WTC11 (cell line): Measurements from ENCODE around the gene CACNG4. TPM values are rescaled to one million over a fixed set of nuclear protein-coding genes. Genes with fewer than 3 reads are reported as not detected.

Source experiments
- ATAC-seq: fragments of 200-7000 bp; cut with Tn5 transposase; 2 replicates; pipeline ENCODE4 v1.10.0; 2021; ENCODE audit warnings: mild to moderate bottlenecking, moderate library complexity
- Bru-seq: library from RNA; stranded (reverse); fragments of 400-500 nt; gene quantifications from one replicate; lab custom pipeline; 2021; lab: Mats Ljungman, UMichigan
- CTCF ChIA-PET: fragments of 300-600 bp; sonication (Branson Sonifier 250); formaldehyde crosslinking; loops from one replicate; lab custom pipeline; 2021; ENCODE audit warnings: antibody characterized with exemption; lab: Charles Lee
- POLR2A ChIA-PET: fragments of 350-600 bp; sonication (Branson Sonifier 250); formaldehyde crosslinking; loops from one replicate; lab custom pipeline; 2021; ENCODE audit warnings: antibody characterized with exemption; lab: Charles Lee
- DNase-seq: peaks from one replicate; pipeline ENCODE4 v3.0.0; 2021; ENCODE audit warnings: low spot score
- H3K27ac Mint-ChIP-seq: 2 replicates; pipeline ENCODE4 v1.8.0; 2021; ENCODE audit warnings: mixed read lengths
- H3K27me3 Mint-ChIP-seq: 2 replicates; pipeline ENCODE4 v1.8.0; 2021; ENCODE audit warnings: low read depth, mild to moderate bottlenecking, moderate library complexity, mixed read lengths
- H3K36me3 Mint-ChIP-seq: 2 replicates; pipeline ENCODE4 v1.8.0; 2021; ENCODE audit warnings: mixed read lengths
- H3K4me1 Mint-ChIP-seq: 2 replicates; pipeline ENCODE4 v1.8.0; 2022; ENCODE audit warnings: mixed read lengths
- H3K4me3 Mint-ChIP-seq: 2 replicates; pipeline ENCODE4 v1.8.0; 2021; ENCODE audit warnings: mild to moderate bottlenecking, moderate library complexity, mixed read lengths
- H3K9me3 Mint-ChIP-seq: 2 replicates; pipeline ENCODE4 v1.8.0; 2021; ENCODE audit warnings: mixed read lengths
- EMX1 ChIP-seq: fragments of 250-450 bp; sonication (Bioruptor Pico); IDR thresholded peaks from 2 replicates; pipeline ENCODE4 v1.8.0; 2021; ENCODE audit warnings: mild to moderate bottlenecking
- FOXJ3 ChIP-seq: sonication (generic); formaldehyde crosslinking; IDR thresholded peaks from 2 replicates; pipeline ENCODE4 v1.9.0; 2021; ENCODE audit warnings: missing genetic modification reagents, mild to moderate bottlenecking, borderline replicate concordance
- IRF2 ChIP-seq: sonication (generic); formaldehyde crosslinking; IDR thresholded peaks from 2 replicates; pipeline ENCODE4 v1.8.0; 2022; ENCODE audit warnings: low read depth, missing genetic modification reagents, borderline replicate concordance
- JUN ChIP-seq: sonication (generic); formaldehyde crosslinking; IDR thresholded peaks from 2 replicates; pipeline ENCODE4 v1.8.0; 2023; ENCODE audit warnings: mild to moderate bottlenecking, missing genetic modification reagents
- MXD4 ChIP-seq: fragments of 250-450 bp; sonication (Bioruptor Pico); IDR thresholded peaks from 2 replicates; pipeline ENCODE4 v1.8.0; 2021; ENCODE audit warnings: mild to moderate bottlenecking, moderate library complexity, borderline replicate concordance
- NR1H2 ChIP-seq: sonication (generic); formaldehyde crosslinking; IDR thresholded peaks from 2 replicates; pipeline ENCODE4 v1.9.0; 2021; ENCODE audit warnings: mild to moderate bottlenecking, moderate library complexity, missing genetic modification reagents
- RELA ChIP-seq: sonication (generic); formaldehyde crosslinking; IDR thresholded peaks from 2 replicates; pipeline ENCODE4 v1.8.1; 2022; ENCODE audit warnings: missing genetic modification reagents, mild to moderate bottlenecking, borderline replicate concordance
- SOX15 ChIP-seq: fragments of 250-450 bp; sonication (Bioruptor Pico); IDR thresholded peaks from 2 replicates; pipeline ENCODE4 v1.9.0; 2021; ENCODE audit warnings: mild to moderate bottlenecking
- ZBTB21 ChIP-seq: sonication (generic); formaldehyde crosslinking; IDR thresholded peaks from 2 replicates; pipeline ENCODE4 v1.8.1; 2023; ENCODE audit warnings: mild to moderate bottlenecking, missing genetic modification reagents, borderline replicate concordance
- ZNF121 ChIP-seq: sonication (generic); formaldehyde crosslinking; IDR thresholded peaks from 2 replicates; pipeline ENCODE4 v1.8.0; 2023; ENCODE audit warnings: missing genetic modification reagents
- ZNF138 ChIP-seq: sonication (generic); formaldehyde crosslinking; conservative IDR thresholded peaks from 2 replicates; pipeline ENCODE4 v1.8.1; 2022; ENCODE audit warnings: mild to moderate bottlenecking, moderate library complexity, missing genetic modification reagents
- long read RNA-seq, 3 experiments: library from RNA in 1 of 3; library from capped mRNA in 1 of 3; library from polyadenylated mRNA in 1 of 3; unstranded in 2 of 3; stranded (forward) in 1 of 3; transcript quantifications; one replicate each; pipeline ENCODE4 v2.0.0, GENCODE V29; 2021
- total RNA-seq: library from RNA; stranded (reverse); gene quantifications from 3 replicates; pipeline ENCODE4 v1.2.3, GENCODE V29; 2021
- TF ChIP-seq, protein P1 (sequence below): sonication (generic); formaldehyde crosslinking; IDR thresholded peaks from 2 replicates; pipeline ENCODE4 v1.8.1; 2023; ENCODE audit warnings: mild to moderate bottlenecking, missing genetic modification reagents
- TF ChIP-seq, protein P2 (sequence below): fragments of 200-600 bp; IDR thresholded peaks from 2 replicates; pipeline ENCODE4 v1.8.0; 2022; ENCODE audit warnings: antibody characterized with exemption
- TF ChIP-seq, protein P3 (sequence below): sonication (generic); formaldehyde crosslinking; IDR thresholded peaks from 2 replicates; pipeline ENCODE4 v1.8.1; 2023; ENCODE audit warnings: mild to moderate bottlenecking, moderate library complexity, missing genetic modification reagents
- TF ChIP-seq, protein P4 (sequence below): sonication (generic); formaldehyde crosslinking; conservative IDR thresholded peaks from 2 replicates; pipeline ENCODE4 v1.8.1; 2023; ENCODE audit warnings: mild to moderate bottlenecking, low read depth, missing genetic modification reagents, moderate library complexity
- TF ChIP-seq, protein P5 (sequence below): sonication (generic); formaldehyde crosslinking; IDR thresholded peaks from 2 replicates; pipeline ENCODE4 v1.8.0; 2022; ENCODE audit warnings: mild to moderate bottlenecking, missing genetic modification reagents
- TF ChIP-seq, protein P6 (sequence below): sonication (generic); formaldehyde crosslinking; IDR thresholded peaks from 2 replicates; pipeline ENCODE4 v1.8.1; 2022; ENCODE audit warnings: low read depth, mild to moderate bottlenecking, moderate library complexity, missing genetic modification reagents, borderline replicate concordance

The CACNG4 gene
- 1.6 to 3.4 TPM (median 2.3 TPM) in 3 replicates for total RNA-seq
- Bru-seq, nascent RNA = percentile 28 among the genes with signal in this experiment
- long read RNA-seq, experiment 1, transcript CACNG4-201 (4 exons, 3,380 nt) = major isoform, 15 of 20 reads
- long read RNA-seq, experiment 1, partial matches to known transcripts = 0 of 20 reads
- long read RNA-seq, experiment 1, other reads (novel, unspliced or antisense) = 5 of 20 reads
- long read RNA-seq, experiment 2, partial matches to known transcripts = 0 of 2 reads
- long read RNA-seq, experiment 2, other reads (novel, unspliced or antisense) = 0 of 2 reads
- long read RNA-seq, experiment 3 = 0 reads

DNA sequence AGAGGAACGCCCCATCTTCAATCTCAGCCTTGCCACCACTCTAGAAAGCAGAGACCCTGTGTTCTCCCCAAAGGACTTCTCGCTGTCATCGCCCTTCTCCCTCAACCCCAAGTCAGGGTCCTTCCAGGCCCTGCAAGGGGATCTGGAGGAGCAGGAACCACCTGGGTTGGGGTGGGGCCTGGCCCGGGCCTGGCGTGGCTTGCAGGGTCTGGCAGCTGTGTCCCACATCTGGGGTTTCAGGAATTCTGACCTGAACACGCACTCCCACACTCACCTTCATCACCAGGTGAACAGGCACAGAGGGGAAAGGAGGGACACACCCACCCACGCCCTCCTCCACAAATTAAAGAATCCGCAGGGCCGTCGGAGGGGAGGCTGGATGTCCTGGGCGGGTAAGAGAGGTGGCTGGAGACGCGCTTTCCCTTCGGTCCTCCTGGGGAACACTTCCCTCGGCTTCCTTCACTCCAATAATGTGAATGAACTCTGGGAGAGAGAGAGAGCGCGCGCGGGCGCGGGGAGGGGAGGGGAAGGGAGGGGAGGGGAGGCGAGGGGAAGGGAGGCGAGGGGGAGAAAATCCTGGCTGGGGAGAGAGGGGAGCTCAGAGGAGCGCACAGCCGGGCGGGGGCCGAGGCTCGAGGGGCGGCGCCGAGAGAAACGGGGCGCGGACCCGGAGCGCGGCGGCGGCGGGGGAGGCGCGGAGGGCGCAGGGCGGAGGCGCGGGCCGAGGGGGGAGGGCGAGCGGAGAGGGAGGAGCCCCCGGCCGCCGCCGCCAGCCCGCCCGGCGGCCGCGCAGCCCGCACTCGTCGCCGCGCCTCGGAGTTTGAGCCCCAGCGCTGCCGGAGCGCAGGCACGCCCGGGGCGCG is at the start of gene CACNG4:
Gene CACNG4, plus strand, starts transcription at position 799 of the 863 bp plus-strand sequence. CDS start 205 bp downstream, outside the sequence.
- no peak within 1 kb of the TSS for H3K27ac Mint-ChIP-seq
- ATAC-seq = peak; percentile 20
- CTCF ChIA-PET = interaction anchor here (1.2 to 2.6 kb wide), 4 partner anchors 11 to 52 kb away, joined by 4 to 9 read pairs (median 5); no protein-coding TSS in a partner anchor

More for the DNA sequence above, at the start of gene CACNG4:
- POLR2A ChIA-PET = interaction anchor here (0.5 kb wide), 1 partner anchor 899 kb away, joined by 4 read pairs; no protein-coding TSS in a partner anchor
- peaks cover 33% of the 10 kb centered on the region for H3K4me1 Mint-ChIP-seq
- no peaks in the 10 kb centered on the region for H3K9me3 Mint-ChIP-seq
- peak; percentile 47 for DNase-seq
- H3K4me3 Mint-ChIP-seq = peak within 1 kb of the TSS; percentile 81
- peaks cover 63% of the 10 kb centered on the region for H3K27me3 Mint-ChIP-seq
- H3K36me3 Mint-ChIP-seq = no peaks in the 10 kb centered on the region
- TF ChIP-seq SOX15 (CRISPR knock-in tag) (no peak), ZBTB21 (CRISPR knock-in tag) (no peak), FOXJ3 (CRISPR knock-in tag) (no peak), ZNF121 (CRISPR knock-in tag) (no peak), MXD4 (CRISPR knock-in tag) (no peak), JUN (CRISPR knock-in tag) (no peak), RELA (CRISPR knock-in tag) (no peak), EMX1 (no peak), IRF2 (CRISPR knock-in tag) (no peak), NR1H2 (CRISPR knock-in tag) (no peak), ZNF138 (CRISPR knock-in tag) (no peak)
- TF ChIP-seq, protein P1, sequence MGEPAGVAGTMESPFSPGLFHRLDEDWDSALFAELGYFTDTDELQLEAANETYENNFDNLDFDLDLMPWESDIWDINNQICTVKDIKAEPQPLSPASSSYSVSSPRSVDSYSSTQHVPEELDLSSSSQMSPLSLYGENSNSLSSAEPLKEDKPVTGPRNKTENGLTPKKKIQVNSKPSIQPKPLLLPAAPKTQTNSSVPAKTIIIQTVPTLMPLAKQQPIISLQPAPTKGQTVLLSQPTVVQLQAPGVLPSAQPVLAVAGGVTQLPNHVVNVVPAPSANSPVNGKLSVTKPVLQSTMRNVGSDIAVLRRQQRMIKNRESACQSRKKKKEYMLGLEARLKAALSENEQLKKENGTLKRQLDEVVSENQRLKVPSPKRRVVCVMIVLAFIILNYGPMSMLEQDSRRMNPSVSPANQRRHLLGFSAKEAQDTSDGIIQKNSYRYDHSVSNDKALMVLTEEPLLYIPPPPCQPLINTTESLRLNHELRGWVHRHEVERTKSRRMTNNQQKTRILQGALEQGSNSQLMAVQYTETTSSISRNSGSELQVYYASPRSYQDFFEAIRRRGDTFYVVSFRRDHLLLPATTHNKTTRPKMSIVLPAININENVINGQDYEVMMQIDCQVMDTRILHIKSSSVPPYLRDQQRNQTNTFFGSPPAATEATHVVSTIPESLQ (CRISPR knock-in tag) = no peak
- TF ChIP-seq, protein P2, sequence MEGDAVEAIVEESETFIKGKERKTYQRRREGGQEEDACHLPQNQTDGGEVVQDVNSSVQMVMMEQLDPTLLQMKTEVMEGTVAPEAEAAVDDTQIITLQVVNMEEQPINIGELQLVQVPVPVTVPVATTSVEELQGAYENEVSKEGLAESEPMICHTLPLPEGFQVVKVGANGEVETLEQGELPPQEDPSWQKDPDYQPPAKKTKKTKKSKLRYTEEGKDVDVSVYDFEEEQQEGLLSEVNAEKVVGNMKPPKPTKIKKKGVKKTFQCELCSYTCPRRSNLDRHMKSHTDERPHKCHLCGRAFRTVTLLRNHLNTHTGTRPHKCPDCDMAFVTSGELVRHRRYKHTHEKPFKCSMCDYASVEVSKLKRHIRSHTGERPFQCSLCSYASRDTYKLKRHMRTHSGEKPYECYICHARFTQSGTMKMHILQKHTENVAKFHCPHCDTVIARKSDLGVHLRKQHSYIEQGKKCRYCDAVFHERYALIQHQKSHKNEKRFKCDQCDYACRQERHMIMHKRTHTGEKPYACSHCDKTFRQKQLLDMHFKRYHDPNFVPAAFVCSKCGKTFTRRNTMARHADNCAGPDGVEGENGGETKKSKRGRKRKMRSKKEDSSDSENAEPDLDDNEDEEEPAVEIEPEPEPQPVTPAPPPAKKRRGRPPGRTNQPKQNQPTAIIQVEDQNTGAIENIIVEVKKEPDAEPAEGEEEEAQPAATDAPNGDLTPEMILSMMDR = no peak
- TF ChIP-seq, protein P3, sequence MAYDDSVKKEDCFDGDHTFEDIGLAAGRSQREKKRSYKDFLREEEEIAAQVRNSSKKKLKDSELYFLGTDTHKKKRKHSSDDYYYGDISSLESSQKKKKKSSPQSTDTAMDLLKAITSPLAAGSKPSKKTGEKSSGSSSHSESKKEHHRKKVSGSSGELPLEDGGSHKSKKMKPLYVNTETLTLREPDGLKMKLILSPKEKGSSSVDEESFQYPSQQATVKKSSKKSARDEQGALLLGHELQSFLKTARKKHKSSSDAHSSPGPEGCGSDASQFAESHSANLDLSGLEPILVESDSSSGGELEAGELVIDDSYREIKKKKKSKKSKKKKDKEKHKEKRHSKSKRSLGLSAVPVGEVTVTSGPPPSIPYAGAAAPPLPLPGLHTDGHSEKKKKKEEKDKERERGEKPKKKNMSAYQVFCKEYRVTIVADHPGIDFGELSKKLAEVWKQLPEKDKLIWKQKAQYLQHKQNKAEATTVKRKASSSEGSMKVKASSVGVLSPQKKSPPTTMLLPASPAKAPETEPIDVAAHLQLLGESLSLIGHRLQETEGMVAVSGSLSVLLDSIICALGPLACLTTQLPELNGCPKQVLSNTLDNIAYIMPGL (CRISPR knock-in tag) = no peak
- TF ChIP-seq, protein P4, sequence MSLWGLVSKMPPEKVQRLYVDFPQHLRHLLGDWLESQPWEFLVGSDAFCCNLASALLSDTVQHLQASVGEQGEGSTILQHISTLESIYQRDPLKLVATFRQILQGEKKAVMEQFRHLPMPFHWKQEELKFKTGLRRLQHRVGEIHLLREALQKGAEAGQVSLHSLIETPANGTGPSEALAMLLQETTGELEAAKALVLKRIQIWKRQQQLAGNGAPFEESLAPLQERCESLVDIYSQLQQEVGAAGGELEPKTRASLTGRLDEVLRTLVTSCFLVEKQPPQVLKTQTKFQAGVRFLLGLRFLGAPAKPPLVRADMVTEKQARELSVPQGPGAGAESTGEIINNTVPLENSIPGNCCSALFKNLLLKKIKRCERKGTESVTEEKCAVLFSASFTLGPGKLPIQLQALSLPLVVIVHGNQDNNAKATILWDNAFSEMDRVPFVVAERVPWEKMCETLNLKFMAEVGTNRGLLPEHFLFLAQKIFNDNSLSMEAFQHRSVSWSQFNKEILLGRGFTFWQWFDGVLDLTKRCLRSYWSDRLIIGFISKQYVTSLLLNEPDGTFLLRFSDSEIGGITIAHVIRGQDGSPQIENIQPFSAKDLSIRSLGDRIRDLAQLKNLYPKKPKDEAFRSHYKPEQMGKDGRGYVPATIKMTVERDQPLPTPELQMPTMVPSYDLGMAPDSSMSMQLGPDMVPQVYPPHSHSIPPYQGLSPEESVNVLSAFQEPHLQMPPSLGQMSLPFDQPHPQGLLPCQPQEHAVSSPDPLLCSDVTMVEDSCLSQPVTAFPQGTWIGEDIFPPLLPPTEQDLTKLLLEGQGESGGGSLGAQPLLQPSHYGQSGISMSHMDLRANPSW (CRISPR knock-in tag) = no peak
- TF ChIP-seq, protein P5, sequence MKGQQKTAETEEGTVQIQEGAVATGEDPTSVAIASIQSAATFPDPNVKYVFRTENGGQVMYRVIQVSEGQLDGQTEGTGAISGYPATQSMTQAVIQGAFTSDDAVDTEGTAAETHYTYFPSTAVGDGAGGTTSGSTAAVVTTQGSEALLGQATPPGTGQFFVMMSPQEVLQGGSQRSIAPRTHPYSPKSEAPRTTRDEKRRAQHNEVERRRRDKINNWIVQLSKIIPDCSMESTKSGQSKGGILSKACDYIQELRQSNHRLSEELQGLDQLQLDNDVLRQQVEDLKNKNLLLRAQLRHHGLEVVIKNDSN (CRISPR knock-in tag) = no peak
- TF ChIP-seq, protein P6, sequence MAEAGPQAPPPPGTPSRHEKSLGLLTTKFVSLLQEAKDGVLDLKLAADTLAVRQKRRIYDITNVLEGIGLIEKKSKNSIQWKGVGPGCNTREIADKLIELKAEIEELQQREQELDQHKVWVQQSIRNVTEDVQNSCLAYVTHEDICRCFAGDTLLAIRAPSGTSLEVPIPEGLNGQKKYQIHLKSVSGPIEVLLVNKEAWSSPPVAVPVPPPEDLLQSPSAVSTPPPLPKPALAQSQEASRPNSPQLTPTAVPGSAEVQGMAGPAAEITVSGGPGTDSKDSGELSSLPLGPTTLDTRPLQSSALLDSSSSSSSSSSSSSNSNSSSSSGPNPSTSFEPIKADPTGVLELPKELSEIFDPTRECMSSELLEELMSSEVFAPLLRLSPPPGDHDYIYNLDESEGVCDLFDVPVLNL (CRISPR knock-in tag) = no peak
- TF ChIP-seq, all 79 proteins: peak for 0
